22Rv1 (cell line): ENCODE results near the gene HOXC10.

ENCODE experiments used
- H3K27ac ChIP-seq: fragments of 450-650 bp; 2 replicates; pipeline ENCODE4 v1.5.1; 2017
- CTCF ChIP-seq: fragments of 450-650 bp; IDR thresholded peaks from 2 replicates; pipeline ENCODE4 v1.5.1; 2017; ENCODE audit warnings: mild to moderate bottlenecking
- ZFX ChIP-seq: fragments of 450-650 bp; IDR thresholded peaks from 2 replicates; pipeline ENCODE4 v1.6.1; 2017; ENCODE audit warnings: antibody characterized with exemption, borderline replicate concordance

Gene HOXC10

GRCh38 chr12:53976823-53977595, 7.9 kb upstream of the HOXC10 start:
- no peak for TF ChIP-seq ZFX
- no peak for TF ChIP-seq CTCF
- H3K27ac ChIP-seq, result peak overlapping the region; percentile 91

DNA sequence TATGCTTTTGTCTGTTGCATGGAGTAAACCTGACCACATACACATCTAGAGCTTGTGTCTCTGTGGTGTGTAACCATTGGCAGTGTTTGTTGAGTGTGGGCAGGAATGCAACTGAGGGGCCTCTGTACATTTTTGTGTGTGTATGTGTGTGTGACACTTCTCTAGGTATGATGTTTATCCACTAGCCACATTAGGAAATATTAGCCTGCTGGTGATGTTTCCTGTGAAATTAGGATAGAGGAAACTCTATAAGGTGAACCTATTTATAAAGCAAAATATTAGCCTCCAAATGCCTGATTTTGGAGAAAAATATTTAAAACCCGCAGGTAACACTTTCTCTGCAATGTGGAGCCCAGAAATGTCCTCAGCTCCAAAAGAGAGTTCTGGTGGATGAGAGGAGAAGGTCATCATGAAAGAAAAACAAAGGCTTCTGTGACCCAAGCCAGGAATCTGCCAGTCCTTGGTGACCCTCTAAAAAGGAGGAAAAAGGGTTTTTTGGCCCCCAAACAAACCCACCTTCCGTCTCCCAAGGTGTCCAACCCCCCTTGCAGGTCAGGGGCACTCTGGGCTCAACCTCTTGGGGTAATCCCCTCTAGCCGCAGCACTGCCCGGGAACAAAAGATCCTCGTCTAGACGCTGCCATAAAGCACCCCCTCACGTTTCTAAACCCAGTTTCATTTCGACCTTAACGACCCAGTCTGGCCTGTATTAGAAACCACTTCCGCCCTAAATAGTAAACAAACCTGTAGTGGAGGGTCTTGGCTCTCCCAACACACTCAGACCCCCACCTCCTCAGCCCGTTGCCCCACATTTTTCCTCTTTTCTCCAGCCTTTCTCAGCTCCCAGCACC, 7.1 kb upstream of the HOXC10 start:
- peak overlapping the region; percentile 91 for H3K27ac ChIP-seq

DNA sequence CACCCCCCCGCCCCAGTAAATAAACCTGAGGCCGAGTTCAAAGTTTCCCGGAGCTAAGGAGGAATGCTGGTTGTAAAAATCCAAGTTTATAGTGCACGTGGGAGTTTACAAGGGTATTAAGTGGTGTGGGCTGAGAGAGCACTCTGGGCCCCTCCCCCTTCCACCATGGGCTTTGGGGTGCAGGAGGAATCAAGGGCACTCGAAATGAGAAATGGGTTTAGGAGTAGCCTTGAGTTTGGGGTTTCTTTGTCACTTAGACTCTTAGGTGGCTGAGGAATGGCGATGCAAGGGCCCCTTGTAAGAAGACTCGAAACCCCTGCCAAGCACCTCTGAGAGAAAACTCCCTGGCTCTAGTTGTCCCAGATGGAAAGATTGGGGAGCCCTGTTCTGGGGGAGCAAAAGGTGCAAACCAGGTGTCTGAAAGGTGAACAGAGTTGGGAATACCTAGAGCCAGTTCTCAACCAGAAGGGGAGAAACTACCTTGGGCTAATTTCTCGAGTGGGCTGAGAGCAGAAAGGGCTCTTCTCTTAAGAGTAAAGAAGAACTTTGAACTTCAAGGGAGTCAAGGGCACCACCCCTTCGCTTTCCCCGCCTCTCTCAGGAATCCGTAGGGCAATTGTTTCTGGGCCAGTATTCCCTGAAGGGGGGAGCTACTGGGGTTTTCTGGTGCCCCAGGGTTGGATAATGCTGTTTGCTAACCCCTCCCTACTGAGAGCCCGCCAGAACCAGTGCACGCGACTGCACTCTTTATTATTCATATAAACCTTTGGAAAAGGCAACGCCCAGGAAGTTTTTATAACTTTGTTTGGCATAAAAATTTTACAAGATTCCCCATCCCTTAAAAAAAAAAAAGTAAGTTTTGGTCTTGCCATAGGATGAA, 6.2 kb upstream of the HOXC10 start:
- no peak for TF ChIP-seq CTCF
- TF ChIP-seq ZFX, result no peak
- H3K27ac ChIP-seq, result peak overlapping the region; percentile 91

More for the DNA sequence above, 7.1 kb upstream of the HOXC10 start:
- no peak for TF ChIP-seq CTCF
- no peak for TF ChIP-seq ZFX

DNA sequence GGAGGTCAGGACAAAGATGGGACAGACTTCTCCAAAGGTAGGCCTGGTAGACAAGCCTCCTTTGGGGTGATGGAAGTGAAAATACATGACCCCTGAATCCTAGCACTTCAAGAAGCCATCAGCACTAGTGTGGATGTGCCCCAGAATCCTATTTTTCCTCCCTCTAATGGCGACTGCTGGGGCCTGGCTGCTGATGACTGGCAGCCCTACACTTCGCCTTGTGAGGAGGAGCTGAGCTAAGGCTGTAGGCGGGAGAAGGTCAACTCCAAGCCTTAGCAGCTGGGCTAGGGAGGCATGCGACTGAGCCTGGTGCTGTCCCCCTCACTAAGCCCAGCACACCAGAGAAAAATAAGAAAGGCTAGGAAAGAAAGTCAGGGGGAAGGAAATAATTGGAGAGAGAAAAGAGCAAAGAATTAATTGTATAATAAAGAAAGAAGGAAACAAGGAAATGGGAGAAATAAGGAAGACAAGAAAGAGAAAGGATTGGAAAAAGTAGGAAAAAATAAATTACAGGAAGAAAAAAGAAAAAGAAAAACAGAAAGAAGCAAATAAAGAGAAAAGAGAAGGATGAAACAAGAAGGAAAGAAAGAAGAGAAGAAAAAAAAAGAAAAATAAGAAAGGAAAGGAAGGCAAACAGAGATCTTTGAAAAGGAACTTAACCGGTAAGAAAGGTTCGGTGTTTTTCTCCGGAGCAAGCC, 4.7 kb upstream of the HOXC10 start:
- peak overlapping the region; percentile 91 for H3K27ac ChIP-seq
- no peak for TF ChIP-seq CTCF
- TF ChIP-seq ZFX, result no peak

DNA sequence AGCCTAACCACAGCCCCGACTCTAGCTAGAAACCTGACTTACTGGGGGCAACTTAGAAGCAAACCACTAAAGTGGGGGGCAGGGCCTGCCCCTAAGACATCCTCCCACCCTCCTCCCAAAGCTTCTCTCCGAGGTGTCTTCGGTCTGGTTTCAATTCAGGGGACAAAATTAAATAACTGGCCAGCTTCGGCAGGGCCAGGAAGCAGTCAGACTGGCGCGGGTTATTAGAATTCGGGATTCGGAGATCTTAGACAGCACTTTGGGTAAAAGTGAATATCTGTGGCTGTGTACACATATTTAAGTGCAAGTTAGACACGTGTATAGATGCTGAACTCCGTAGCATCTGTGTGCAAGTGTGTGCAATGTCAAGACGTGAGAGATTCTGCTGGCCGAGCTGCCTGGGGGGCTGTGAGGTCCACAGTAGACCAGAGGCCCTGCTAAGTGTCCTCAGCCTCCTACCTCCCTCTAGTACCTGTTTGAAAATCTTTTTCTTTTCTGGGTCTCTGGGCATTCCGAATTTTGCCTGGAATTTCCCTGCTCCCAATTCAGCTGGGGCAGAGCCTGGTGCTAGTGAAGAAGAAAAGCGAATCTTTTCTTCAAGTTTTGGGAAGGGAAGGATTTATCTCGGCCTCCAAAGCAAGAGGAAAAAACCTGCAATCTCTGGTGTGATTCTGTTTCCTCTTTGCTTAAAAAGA, 4.0 kb upstream of the HOXC10 start:
- H3K27ac ChIP-seq, result peak overlapping the region; percentile 91
- TF ChIP-seq CTCF (no peak), ZFX (no peak)

DNA sequence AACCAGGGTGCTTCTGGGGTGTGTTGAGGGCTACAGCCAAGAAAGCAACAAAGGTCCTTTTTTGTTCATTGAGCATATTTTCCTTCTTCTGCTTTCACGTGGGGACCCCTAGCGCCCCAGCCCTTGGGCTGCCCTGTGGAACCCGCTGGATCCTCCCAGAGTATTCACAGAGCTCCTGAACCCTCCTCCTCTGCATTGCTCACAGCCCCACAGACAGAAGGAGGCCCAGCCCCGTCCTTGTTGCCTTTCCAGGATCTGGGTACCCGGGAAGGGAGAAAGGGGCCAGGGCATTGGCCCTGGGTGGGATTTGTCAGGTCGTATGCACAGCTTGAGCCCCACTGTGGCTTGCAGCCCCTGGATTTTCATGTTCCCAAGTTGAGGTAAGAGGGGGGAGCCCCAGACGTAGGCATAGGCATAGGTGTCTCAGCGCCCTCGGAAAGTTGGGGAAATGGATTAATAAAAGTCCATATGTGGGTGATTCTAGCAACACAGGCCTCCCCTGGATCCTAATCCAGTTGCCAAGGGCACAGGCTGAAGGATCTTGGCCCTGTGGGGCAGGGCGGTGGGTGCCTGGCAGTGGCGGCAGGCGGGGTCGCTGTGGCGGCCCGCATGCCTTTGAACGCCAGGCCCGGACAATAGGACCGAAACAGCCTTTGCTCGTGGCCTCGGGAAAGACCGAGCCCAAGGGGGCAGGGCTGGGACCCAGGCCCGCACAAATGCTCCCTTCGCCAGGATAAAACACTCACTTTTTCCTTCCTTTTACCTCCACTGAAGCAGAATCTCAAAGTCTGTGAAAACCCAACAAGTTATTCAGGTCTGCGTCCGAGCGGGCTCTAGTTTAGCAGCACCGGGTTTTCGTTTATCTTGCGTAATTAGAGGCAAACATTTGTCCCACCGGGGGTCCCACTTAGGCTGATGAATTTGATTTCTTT, 3.0 kb upstream of the HOXC10 start:
- peak overlapping the region; percentile 91; the same call in 1 of the 2 replicates for H3K27ac ChIP-seq
- TF ChIP-seq CTCF (no peak), ZFX (no peak)
